Peyer's patch (tissue), 4 donors: ENCODE data around the gene C2orf72.

ENCODE experiments used
- CTCF ChIP-seq, 6 experiments: fragments of 450-650 bp in 4 of 6; fragments of 200-600 bp in 2 of 6; sonication (generic) in 1 of 6; IDR thresholded peaks; one replicate each; pipeline ENCODE4 v1.5.1; 2017 to 2019; ENCODE audit warnings: antibody characterized with exemption in 6 of 6, mild to moderate bottlenecking in 3 of 6, moderate library complexity in 1 of 6
- POLR2A ChIP-seq, 2 donors: fragments of 450-650 bp; IDR thresholded peaks; one replicate each; pipeline ENCODE4 v1.5.1; 2017; ENCODE audit warnings: antibody characterized with exemption in 2 of 2, mild to moderate bottlenecking in 2 of 2, moderate library complexity in 2 of 2

GRCh38 chr2:231084565-231084964 is 47.2 kb downstream of the C2orf72 start:
- TF ChIP-seq POLR2A (IDR thresholded peaks at IDR 0.05) (no peak), CTCF (IDR thresholded peaks at IDR 0.05) (no peak)
